ENCODE results near the gene SLC23A2.

- TF ChIP-seq CTCF (IDR thresholded peaks at IDR 0.05; ENCODE audit: low read depth, low read length, poor library complexity, severe bottlenecking), result no peak
- TF ChIP-seq EZH2phosphoT487 (IDR thresholded peaks at IDR 0.05; ENCODE audit: borderline replicate concordance, low read length), result no peak
Measured at GRCh38 chr20:4829514-4830215, 171.6 kb downstream of the SLC23A2 start.
